Stimulated activated CD8-positive, alpha-beta memory T cell treated with anti-CD3 and anti-CD28 coated beads, Interleukin-12 subunit alpha, Interleukin-12 subunit beta, amount 100 ng/mL, for 1 hour (primary cell): ENCODE measurements around the gene KLF6.

Experiments
- DNase-seq: peaks from one replicate; pipeline ENCODE4 v3.0.0-alpha.2; 2020; ENCODE audit warnings: low read depth

The KLF6 gene

GRCh38 chr10:3729397-3729976 lies 55.5 kb downstream of the KLF6 start:
- DNase-seq: no peak

GRCh38 chr10:3728563-3728962 lies 56.4 kb downstream of the KLF6 start:
- DNase-seq: no peak

GRCh38 chr10:3727268-3727667 lies 57.7 kb downstream of the KLF6 start:
- DNase-seq: no peak
